HL-60 (cell line): ENCODE data around the gene NT5C3A.
"Not testable (repeated sequence)": the region's sequence is repeated elsewhere in the genome, so short reads cannot be mapped to it uniquely, and the experiment has no call there.

Experiments used
- DNase-seq, 2 experiments: peaks; one replicate each; pipeline ENCODE4 v3.0.0-alpha.2; 2010 to 2020; ENCODE audit warnings: low read depth in 1 of 2, low spot score in 1 of 2
- H3K27ac ChIP-seq: fragments of 250-450 bp; sonication (Bioruptor Pico); replicated peaks from 2 replicates; pipeline ENCODE4 v1.5.1; 2020; ENCODE audit warnings: mild to moderate bottlenecking, moderate library complexity
- H3K27me3 ChIP-seq: fragments of 250-450 bp; sonication (Bioruptor Pico); 2 replicates; pipeline ENCODE4 v1.5.1; 2021; ENCODE audit warnings: mild to moderate bottlenecking, moderate library complexity; ENCODE audit not compliant: insufficient read depth, poor library complexity, severe bottlenecking
- H3K4me3 ChIP-seq: replicated peaks from 2 replicates; pipeline ENCODE4 v1.5.1; 2011; ENCODE audit warnings: mild to moderate bottlenecking, control low read depth, low read length; ENCODE audit not compliant: insufficient read depth
- CTCF ChIP-seq: IDR thresholded peaks from one replicate; pipeline ENCODE4 v1.5.1; 2011; ENCODE audit warnings: low read length, control low read depth, inconsistent platforms; ENCODE audit not compliant: insufficient read depth
- GABPA ChIP-seq: IDR thresholded peaks from 2 replicates; pipeline ENCODE4 v1.6.1; 2012; ENCODE audit warnings: low read depth
- POLR2AphosphoS5 ChIP-seq: IDR thresholded peaks from 2 replicates; pipeline ENCODE4 v1.6.1; 2012; ENCODE audit warnings: low read depth
- REST ChIP-seq: IDR thresholded peaks from 2 replicates; pipeline ENCODE4 v1.6.1; 2012; ENCODE audit warnings: low read depth; ENCODE audit not compliant: insufficient replicate concordance
- SPI1 ChIP-seq: IDR thresholded peaks from 2 replicates; pipeline ENCODE4 v1.6.1; 2012; ENCODE audit warnings: low read depth, mild to moderate bottlenecking, borderline replicate concordance

NT5C3A gene

GRCh38 chr7:33100770-33101169 is 38.2 kb upstream of the NT5C3A start:
- Histone ChIP-seq H3K27ac (no peak overlapping the region), H3K27me3 (no peaks in the 10 kb centered on the region), H3K4me3 (no peak overlapping the region)
- TF ChIP-seq CTCF (no peak), POLR2AphosphoS5 (no peak), SPI1 (no peak), GABPA (no peak), REST (no peak)
- DNase-seq = no peak

GRCh38 chr7:33099154-33099940 is 36.8 kb upstream of the NT5C3A start:
- Histone ChIP-seq H3K27ac (no peak overlapping the region), H3K4me3 (no peak overlapping the region), H3K27me3 (no peaks in the 10 kb centered on the region)
- no peak for TF ChIP-seq REST
- no peak for TF ChIP-seq CTCF
- no peak for TF ChIP-seq POLR2AphosphoS5
- TF ChIP-seq GABPA = no peak
- TF ChIP-seq SPI1 = no peak
- no peak for DNase-seq

- not testable (repeated sequence) for H3K27ac ChIP-seq, H3K4me3 ChIP-seq, DNase-seq, H3K27me3 ChIP-seq
Measured at GRCh38 chr7:33094745-33095275, 32.2 kb upstream of the NT5C3A start.

GRCh38 chr7:33093266-33093665 is 30.7 kb upstream of the NT5C3A start:
- H3K4me3 ChIP-seq = no peak overlapping the region
- H3K27ac ChIP-seq = no peak overlapping the region
- TF ChIP-seq REST (no peak), CTCF (no peak), SPI1 (no peak), POLR2AphosphoS5 (no peak), GABPA (no peak)
- no peak for DNase-seq
- H3K27me3 ChIP-seq = no peaks in the 10 kb centered on the region
